HG02759 (cell line): ENCODE results near the gene SHROOM3.

Experiments used
- ATAC-seq: cut with Tn5 transposase; IDR thresholded peaks from one replicate; pipeline ENCODE4 v1.9.1; 2021; ENCODE audit warnings: mild to moderate bottlenecking, moderate library complexity; ENCODE audit not compliant: unreplicated experiment

SHROOM3 gene

GRCh38 chr4:76563454-76564122 is 128.6 kb downstream of the SHROOM3 start:
- ATAC-seq, result no peak

DNA sequence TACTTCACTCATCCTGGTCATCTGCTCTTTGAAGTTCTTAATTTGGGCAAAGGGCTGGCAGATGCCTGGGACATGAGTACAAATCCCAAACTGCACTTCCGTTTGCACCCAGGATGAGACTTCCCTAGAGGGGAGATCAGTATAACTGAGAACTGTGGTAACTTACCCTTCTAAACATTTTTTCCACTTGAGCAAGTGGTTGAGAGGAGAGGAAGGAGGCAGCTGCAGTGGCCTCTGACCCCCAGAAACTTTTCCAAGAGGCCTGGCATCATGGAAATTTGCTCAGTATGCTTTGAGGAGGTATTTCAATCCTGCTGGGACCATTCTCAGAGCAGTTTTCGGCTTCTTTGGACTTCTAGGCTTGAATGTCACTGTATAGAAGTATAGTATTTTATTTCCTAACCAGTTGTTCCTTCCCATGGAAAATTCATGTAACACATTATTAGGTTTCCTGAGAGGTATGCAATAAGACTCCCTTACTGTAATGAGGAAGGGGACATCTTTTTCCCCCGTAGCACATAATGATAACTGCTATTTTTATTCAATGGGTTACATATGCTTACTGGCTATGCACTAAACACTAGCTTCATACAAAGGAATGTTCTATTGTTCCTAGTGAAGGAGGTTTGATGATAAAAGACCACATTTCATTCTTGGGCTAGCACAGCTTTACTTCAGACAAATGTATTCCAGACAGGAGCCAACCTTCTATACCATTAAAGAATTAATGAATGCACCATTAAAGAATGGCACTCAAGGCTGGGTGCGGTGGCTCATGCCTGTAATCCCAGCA is 129.3 kb downstream of the SHROOM3 start:
- no peak for ATAC-seq

GRCh38 chr4:76568262-76568661 is 133.2 kb downstream of the SHROOM3 start:
- ATAC-seq, result no peak

DNA sequence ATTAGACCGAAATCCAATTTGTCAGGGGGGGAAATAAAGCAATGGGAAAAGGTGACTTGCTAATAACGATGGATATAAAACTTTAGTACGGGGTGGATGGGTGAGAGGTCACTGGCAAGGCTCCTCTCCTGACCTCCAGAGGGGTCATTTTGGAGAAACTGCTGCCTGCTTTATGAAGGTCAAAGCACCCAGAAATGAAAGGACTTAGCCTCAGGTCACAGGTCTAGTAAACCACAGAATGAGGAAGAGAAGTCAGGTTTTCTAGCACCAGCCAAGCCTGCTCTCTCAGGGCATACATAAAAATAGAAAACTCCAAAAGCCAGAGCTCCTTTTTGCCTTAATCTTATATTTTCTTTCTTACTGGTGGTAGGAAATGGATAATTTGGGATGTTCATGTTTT is 134.2 kb downstream of the SHROOM3 start:
- no peak for ATAC-seq

DNA sequence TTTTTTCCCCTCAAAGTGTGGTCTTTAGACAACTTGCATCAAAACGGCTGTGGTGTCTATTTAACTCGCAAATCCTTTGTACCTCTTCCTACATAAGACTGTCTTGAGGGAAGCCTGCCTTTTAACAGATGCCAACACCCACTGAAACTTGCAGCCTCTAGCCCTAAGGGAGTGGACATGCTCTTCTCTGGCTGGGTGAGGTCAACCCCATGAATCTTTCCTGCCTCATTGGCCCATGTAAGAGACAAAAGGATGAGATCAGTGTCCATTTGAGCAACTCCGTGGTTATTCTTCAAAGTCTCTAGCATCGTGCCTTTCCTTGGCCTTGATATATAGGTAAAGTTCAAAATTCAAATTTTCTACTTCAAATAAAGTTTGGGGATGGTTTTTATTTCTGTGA is 134.7 kb downstream of the SHROOM3 start:
- no peak for ATAC-seq

- no peak for ATAC-seq
Measured at GRCh38 chr4:76570141-76570973, 135.3 kb downstream of the SHROOM3 start.

DNA sequence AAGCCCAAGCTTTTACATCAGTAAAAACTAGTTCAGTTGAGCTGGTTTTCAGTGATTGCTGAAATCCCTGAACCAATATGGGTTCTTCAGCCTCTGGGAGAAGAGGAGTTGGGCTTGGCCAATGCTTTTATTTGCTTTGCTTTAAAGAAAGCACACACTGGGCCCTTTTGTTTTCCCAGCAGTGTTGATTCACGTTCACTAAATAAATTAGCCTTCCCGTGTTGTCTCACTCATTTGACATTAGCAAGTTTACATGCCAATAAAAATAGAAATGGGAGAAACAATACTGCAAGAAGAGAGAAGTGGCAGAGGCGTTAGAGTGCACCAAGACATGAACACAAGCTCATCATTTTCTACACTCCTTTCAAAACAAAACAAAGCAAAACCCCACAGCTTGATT is 136.2 kb downstream of the SHROOM3 start:
- ATAC-seq, result no peak

DNA sequence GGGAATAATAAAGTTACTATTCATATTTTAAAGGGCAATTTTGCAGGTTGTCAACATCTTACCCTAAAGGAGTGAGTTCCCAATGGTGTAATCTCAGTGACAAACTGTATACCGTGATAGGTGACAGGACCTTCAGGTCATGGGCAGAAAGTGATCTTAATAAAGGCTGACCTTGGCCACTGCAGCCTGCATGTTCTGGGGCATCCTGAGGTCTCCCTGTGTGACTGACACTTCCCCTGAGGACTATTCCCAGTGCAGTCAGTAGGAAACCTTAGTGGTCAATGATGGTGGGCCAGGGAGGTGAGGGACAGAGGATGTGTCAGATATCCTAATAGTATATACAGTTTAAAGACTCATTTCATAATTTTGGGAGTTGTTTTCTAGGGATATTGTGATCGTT is 137.2 kb downstream of the SHROOM3 start:
- ATAC-seq, result no peak

GRCh38 chr4:76576824-76577223 is 141.8 kb downstream of the SHROOM3 start:
- ATAC-seq, result no peak

- ATAC-seq, result no peak
Measured at GRCh38 chr4:76578002-76578560, 143.1 kb downstream of the SHROOM3 start.

DNA sequence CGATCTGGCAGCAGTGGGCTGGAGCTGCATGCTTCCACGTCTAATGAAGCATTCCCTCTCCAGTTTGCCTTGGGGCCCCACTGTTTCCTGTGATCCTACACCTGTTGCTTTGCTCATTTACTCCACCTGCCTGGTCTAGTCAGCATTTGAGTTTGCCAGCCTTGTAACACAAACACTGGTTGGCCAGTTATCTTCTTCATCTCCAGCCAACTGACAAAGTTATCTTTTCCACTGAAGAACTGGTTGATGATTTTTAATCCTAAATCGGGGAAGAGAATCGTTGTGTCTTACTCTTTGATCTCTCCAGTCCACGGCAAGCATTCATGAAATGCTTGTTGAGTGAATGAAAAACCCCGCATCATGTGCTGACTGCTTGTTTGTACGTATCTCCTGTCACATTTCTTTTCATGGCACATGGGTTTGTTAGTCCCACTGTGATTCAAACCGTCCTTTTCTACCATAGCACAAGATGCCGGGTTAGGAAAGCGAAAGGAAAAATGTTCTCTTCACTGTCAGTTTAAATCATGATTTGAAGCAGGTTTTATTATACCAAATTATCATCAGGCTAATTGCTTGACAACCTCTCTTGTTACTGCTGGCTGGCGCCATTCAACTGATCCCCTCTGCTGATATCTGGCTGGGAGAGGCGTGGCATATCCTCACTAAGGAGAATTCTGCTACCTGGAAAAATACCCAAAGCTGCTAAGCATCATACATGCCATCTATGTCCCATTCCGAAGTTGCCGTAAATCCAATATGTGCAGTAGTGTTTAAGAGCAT is 144.8 kb downstream of the SHROOM3 start:
- ATAC-seq, result no peak

DNA sequence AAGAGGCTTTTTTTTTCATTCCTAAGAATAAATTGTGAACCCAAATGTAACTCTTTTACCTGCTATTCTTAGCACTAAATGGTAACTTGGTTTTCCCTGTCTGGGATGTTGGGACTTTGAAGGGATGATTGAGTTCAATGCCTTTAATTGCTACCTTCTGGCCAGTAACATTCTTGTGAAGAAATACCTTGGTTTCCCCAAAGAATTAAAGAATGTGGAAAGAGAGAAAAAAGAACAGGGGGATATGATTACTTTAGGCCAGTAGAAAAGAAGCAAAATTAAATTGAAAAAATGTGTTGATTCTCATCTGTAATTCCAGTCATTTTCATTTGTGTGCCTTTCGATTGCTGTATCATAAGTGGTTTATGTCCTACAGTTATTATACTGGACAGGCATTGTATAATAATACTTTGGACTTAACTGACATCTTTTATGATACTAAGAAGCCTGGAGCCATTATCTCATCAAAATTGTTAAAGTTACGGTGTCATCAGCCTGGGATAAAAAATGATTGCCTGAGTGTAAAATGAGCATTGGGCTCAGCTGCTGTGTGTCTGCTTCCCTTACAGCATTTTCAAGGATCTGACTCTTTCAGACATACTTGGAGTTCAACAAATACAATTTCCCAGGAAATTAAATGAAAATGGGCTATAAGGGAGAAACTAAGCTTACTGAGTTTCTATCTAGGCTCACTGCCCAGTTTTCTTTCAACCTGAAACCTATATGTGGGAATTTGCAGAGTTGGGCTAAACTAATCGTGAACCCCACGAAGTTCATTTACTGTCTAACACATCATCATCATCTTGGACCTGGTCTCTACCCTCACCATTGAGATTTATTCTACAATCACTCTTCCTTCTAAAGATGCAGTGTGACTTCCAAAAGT is 146.3 kb downstream of the SHROOM3 start:
- ATAC-seq, result no peak

DNA sequence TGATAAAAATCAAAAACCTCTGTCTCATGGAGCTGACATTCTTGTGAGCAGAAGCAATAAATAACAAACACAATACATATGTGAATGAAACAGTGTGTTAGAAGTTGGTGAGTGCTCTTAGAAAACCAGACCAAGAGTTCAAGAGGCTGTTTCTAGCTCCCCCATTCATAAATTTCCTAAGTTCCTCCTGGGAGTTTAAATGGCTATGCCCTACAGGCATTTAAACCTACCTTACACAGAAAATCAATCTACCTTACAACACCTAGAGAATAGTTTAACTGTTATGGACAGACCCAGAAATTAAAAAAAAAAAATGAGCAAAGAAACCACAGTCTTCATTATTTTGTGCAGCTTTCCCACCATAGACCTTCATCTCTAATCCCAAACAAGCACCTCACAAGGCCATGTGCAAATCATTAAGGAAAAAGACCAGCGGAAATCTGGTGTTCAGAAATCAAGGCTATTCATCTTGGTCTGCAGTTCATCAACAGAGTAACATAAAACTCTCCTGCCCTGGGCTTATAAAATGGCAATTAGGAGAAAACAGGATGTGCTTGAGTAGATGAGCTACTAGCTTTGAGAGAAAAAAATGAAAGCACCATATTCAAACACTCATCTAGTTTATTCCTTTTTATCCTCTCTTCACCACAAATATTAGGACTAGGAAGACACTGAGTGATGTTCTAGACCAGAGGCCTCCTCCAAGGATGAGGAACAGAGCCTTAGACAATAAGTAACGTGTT is 147.2 kb downstream of the SHROOM3 start:
- no peak for ATAC-seq

DNA sequence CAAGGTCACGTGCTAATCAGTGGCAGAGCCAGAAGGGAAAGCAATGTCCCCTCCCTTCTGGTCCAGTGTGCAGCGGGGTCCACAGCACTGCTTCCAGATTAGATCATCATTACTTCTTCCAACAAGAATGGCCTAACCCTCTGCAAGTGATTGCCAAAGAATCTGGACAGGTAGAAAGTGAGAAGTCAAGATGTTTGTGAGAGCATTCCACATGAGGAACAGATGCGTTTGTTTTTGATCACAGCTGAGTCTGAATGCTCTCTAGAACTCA is 147.7 kb downstream of the SHROOM3 start:
- ATAC-seq, result no peak

GRCh38 chr4:76584241-76585152 is 149.5 kb downstream of the SHROOM3 start:
- no peak for ATAC-seq

- ATAC-seq, result no peak
Measured at GRCh38 chr4:76585272-76585671, 150.2 kb downstream of the SHROOM3 start.

GRCh38 chr4:76585897-76586360 is 150.9 kb downstream of the SHROOM3 start:
- ATAC-seq, result peak; percentile 88

- no peak for ATAC-seq
Measured at GRCh38 chr4:76588274-76588673, 153.2 kb downstream of the SHROOM3 start.
